H1 (cell line): ENCODE measurements around the gene FKBP1A. TPM values are rescaled to one million over a fixed set of nuclear protein-coding genes. Genes with fewer than 3 reads are reported as not detected.

Experiments
- CBX8 ChIP-seq: fragments of 300-800, 300-1000 bp; sonication (generic); IDR thresholded peaks from 2 replicates; pipeline ENCODE4 v1.7.1; 2016; ENCODE audit warnings: low read depth, low read length, borderline replicate concordance
- GABPA ChIP-seq: IDR thresholded peaks from 2 replicates; pipeline ENCODE4 v1.6.1; 2011; ENCODE audit warnings: mild to moderate bottlenecking, low read length, moderate library complexity, borderline replicate concordance; ENCODE audit not compliant: insufficient read depth
- HDAC2 ChIP-seq, 2 experiments: fragments of 300-600 bp in 1 of 2; sonication (generic) in 1 of 2; IDR thresholded peaks; 2 replicates each; pipeline ENCODE4 v1.6.1; 2011 to 2012; ENCODE audit warnings: low read depth in 2 of 2, low read length in 2 of 2, mild to moderate bottlenecking in 2 of 2, moderate library complexity in 2 of 2, borderline replicate concordance in 1 of 2, inconsistent platforms in 1 of 2
- NRF1 ChIP-seq: IDR thresholded peaks from 2 replicates; pipeline ENCODE4 v1.6.1; 2011; ENCODE audit warnings: mild to moderate bottlenecking, low read depth, low read length, improper control_type of control experiment
- PHF8 ChIP-seq: fragments of 200-600 bp; sonication (generic); conservative IDR thresholded peaks from 2 replicates; pipeline ENCODE4 v1.7.1; 2012; ENCODE audit warnings: low read depth, mild to moderate bottlenecking, inconsistent platforms, low read length, moderate library complexity
- POLR2AphosphoS5 ChIP-seq: IDR thresholded peaks from 2 replicates; pipeline ENCODE4 v1.6.1; 2011; ENCODE audit warnings: low read depth, low read length
- RNF2 ChIP-seq: fragments of 200-900, 300-1000 bp; sonication (generic); IDR thresholded peaks from 2 replicates; pipeline ENCODE4 v1.7.1; 2016; ENCODE audit warnings: borderline replicate concordance, low read depth, mild to moderate bottlenecking, antibody characterized with exemption, low read length; ENCODE audit not compliant: poor library complexity, severe bottlenecking; ENCODE audit errors: missing control alignments
- SP1 ChIP-seq: IDR thresholded peaks from 2 replicates; pipeline ENCODE4 v1.6.1; 2011; ENCODE audit warnings: low read depth, low read length
- SP2 ChIP-seq: IDR thresholded peaks from 2 replicates; pipeline ENCODE4 v1.6.1; 2012; ENCODE audit warnings: mild to moderate bottlenecking, low read length, inconsistent platforms
- polyA plus RNA-seq, 7 experiments: library from polyadenylated mRNA; depleted of rRNA in 3 of 7; stranded (reverse) in 5 of 7; unstranded in 2 of 7; fragments of >200 nt in 5 of 7; fragments of 200-250 nt in 2 of 7; gene quantifications; 1 replicate in 5 of 7; 2 replicates in 1 of 7; 4 replicates in 1 of 7; pipeline versions ENCODE4 v1.2.1 to v1.2.3, GENCODE V29; 2011 to 2013; ENCODE audit warnings: missing spikeins in 2 of 7, mixed read lengths in 2 of 7
- total RNA-seq: library from RNA; stranded (reverse); fragmentation: NEBNext Ultra II Directional; extraction: Animal tissue kit (Norgen Biotek cat#: 25700); gene quantifications from 2 replicates; pipeline ENCODE4 v1.2.1, GENCODE V29; 2021

FKBP1A gene
- total and polyA plus RNA-seq, 2 of the 8 experiments (the other 6 are each of a cell fraction or from before 2014, with no cell fraction given) = 250 to 685 TPM

- no peak for TF ChIP-seq GABPA
- no peak for TF ChIP-seq NRF1
- no peak for TF ChIP-seq HDAC2 (IDR thresholded peaks at IDR 0.05; ENCODE audit: borderline replicate concordance in 1 of 2, low read depth in 2 of 2, low read length in 2 of 2)
- no peak for TF ChIP-seq SP2
- TF ChIP-seq POLR2AphosphoS5 = no peak
- no peak for TF ChIP-seq SP1
- TF ChIP-seq PHF8 = no peak
- TF ChIP-seq CBX8 = no peak
- no peak for TF ChIP-seq RNF2
- TF ChIP-seq, all 59 proteins: peak for 0
These were observed 37.2 kb upstream of the FKBP1A start (continued) for GRCh38 chr20:1430004-1430451.
